ENCODE measurements around the gene ZNF701.
"Not testable (repeated sequence)": the region's sequence is repeated elsewhere in the genome, so short reads cannot be mapped to it uniquely, and the experiment has no call there.

ZNF701 gene

GRCh38 chr19:52570000-52570861, at the start of gene ZNF701:
ZNF701 (plus strand) TSS chr19:52570287; CDS start chr19:52574148, 3,861 bp downstream.
- peak; percentile 84 to 85 for DNase-seq

GRCh38 chr19:52522551-52522950, 47.5 kb upstream of the ZNF701 start:
- DNase-seq = no peak

DNA sequence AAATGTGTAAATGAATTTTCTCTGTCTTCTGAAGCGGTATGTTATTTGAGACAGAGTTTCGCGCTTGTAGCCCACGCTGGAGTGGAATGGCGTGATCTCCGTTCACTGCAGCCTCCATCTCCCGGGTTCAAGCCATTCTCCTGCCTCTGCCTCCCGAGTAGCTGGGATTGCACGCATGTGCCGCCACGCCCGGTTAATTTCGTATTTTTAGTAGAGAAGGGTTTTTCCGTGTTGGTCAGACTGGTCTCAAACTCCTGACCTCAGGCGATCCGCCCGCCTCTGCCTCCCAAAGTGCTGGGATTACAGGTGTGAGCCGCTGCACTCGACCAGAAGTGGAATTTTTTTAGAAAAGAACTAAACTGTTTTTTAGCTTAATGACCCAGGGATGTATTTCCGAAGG, 46.0 kb upstream of the ZNF701 start:
- no peak for DNase-seq

GRCh38 chr19:52527134-52527955, 42.7 kb upstream of the ZNF701 start, which contains the start of gene ZNF808:
ZNF808 (plus strand) TSS chr19:52527668; CDS start chr19:52543285, 15,617 bp downstream.
- DNase-seq = peak; percentile 93

GRCh38 chr19:52527956-52528351, 42.1 kb upstream of the ZNF701 start:
- no peak for DNase-seq

GRCh38 chr19:52532480-52532879, 37.6 kb upstream of the ZNF701 start:
- no peak for DNase-seq

DNA sequence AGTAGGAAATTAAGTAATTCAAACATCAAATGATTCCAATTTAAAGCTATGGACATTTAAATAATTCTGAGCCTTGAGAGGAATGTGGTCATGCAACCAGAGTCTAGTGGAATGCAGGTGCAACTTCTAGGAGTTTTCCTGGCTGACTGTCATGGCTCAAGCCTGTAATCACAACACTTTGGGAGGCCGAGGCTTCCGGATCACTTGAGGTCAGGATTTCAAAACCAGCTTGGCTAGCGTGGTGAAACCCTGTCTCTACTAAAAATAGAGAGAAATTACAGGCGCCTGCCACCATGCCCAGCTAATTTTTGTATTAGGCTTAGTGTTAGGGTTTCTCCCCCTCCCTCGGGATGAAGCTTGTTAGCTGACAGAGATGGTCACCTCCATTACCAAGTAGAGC, 36.2 kb upstream of the ZNF701 start:
- DNase-seq = peak; percentile 63 to 68

- not testable (repeated sequence) for DNase-seq
Observed at GRCh38 chr19:52535385-52535770, 34.7 kb upstream of the ZNF701 start.

GRCh38 chr19:52535771-52536447, 34.2 kb upstream of the ZNF701 start:
- peak; percentile 73 to 75 for DNase-seq

DNA sequence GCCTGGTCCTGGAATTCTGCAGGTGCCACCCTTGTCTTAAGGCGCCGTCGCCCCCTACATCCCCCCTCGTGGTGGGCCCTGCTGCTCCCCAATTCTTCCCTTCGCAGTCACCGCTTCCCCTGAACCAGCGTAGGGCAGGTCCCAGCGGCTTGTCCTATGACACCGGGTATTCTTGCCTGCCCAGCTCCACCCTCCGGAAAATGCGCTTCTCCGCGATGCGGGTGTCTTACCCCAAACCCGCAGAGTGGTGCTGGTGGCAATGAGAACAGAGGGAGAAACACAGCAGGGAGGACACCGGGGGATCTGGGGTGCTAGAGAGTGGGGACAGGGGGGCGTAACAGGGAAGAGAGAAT, 33.7 kb upstream of the ZNF701 start:
- peak; percentile 8 to 48 for DNase-seq

DNA sequence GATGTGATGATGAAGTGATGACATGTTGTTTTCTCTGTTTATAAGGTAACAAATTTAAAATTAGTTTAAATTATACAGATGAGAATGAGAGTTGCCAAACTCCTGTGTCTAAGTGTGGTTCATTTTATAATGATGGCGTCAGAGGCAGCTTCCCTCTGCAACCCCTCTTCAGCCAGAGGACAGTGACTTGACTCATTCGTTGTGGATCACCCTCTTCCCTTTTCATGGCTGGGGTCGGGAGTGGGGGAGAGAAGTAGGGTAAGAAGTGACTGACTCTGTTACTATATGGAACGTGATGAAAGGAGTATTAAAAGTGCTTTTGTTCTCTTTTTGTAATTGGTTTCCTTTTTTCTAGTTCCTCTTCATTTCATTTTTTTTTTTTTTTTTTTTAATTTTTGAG, 31.3 kb upstream of the ZNF701 start:
- peak in 1 of 2 experiments; percentile 9 for DNase-seq

DNA sequence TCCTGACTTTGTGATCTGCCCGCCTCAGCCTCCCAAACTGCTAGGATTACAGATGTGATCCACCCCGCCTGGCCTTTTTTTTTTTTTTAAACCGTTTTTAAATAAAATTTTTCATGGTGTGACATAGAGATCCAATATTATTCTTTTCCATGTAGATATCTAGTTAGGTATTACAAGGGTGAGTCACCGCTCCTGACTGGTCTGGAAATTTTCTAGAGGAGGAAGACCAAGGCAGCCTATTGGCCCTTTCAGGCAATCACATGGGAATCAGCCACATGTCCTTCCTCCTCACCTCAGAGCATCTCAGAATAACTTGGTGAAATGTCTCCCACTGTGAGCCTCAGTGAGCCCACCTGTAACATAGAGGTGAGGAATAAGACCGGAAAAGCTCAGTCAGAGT, 28.9 kb upstream of the ZNF701 start:
- DNase-seq = not testable (repeated sequence)

GRCh38 chr19:52541608-52542007, 28.5 kb upstream of the ZNF701 start:
- no peak for DNase-seq

GRCh38 chr19:52542541-52542940, 27.5 kb upstream of the ZNF701 start:
- not testable (repeated sequence) for DNase-seq

- peak; percentile 63 to 68 for DNase-seq
Observed at GRCh38 chr19:52542984-52543664, 27.0 kb upstream of the ZNF701 start.

DNA sequence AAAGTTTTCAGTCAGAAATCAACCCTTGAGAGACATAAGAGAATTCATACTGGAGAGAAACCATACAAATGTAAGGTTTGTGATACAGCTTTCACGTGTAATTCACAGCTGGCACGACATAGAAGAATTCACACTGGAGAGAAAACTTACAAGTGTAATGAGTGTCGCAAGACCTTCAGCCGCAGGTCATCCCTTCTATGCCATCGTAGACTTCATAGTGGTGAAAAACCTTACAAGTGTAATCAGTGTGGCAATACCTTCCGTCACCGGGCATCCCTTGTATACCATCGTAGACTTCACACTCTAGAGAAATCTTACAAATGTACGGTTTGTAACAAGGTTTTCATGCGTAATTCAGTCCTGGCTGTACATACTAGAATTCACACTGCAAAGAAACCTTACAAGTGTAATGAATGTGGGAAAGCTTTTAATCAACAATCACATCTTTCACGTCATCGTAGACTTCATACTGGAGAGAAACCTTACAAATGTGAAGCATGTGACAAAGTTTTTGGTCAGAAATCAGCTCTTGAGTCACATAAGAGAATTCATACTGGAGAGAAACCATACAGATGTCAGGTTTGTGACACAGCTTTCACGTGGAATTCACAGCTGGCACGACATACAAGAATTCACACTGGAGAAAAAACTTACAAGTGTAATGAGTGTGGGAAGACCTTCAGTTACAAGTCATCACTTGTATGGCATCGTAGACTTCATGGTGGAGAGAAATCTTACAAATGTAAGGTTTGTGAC, 15.7 kb upstream of the ZNF701 start:
- DNase-seq = no peak

DNA sequence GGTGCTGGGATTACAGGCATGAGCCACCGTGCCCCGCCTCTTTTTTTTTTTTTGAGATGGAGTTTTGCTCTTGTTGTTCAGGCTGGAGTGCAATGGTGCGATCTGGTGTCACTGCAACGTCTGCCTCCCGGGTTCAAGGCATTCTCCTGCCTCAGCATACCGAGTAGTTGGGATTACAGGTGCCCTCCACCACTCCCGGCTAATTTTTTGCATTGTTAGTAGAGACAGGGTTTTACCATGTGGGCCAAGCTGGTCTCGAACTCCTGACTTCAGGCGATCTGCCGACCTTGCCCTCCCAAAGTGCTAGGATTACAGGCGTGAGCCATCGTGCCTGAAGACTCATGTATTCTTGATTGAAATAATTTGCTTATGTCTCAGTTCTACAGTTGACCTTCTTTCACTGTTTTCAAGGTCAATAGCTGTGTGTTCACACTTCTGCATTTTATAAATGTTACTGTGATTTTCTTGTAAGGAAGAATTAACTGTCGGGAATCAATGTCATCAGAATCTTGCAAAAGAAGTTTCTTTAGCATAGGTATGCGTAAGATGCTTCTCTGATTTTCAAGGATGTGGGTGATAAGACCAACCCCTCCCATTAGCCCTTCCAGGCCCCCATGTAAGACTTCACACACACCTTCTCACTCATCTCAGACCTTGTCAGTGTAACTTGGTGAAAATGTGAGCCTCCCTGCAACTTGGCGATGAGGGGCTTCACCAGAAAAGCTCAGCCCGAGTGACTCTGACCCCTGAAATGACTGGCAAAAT, 12.7 kb upstream of the ZNF701 start:
- DNase-seq = no peak

DNA sequence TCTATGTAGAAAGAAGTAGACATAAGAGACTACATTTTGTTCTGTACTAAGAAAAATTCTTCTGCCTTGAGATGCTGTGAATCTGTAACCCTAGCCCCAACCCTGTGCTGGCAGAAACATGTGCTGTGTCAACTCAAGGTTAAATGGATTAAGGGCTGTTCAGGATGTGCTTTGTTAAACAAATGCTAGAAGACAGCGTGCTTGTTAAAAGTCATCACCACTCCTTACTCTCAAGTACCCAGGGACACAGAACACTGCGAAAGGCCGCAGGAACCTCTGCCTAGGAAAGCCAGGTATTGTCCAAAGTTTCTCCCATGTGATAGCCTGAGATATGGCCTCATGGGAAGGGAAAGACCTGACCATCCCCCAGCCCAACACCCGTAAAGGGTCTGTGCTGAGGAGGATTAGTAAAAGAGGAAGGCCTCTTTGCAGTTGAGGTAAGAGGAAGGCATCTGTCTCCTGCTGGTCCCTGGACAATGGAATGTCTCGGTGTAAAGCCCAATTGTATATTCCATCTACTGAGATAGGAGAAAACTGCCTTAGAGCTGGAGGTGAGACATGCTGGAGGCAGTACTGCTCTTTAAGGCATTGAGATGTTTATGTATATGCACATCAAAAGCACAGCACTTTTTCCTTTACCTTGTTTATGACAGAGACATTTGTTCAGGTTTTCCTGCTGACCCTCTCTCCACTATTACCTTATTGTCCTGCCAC, 11.2 kb upstream of the ZNF701 start:
- not testable (repeated sequence) for DNase-seq

DNA sequence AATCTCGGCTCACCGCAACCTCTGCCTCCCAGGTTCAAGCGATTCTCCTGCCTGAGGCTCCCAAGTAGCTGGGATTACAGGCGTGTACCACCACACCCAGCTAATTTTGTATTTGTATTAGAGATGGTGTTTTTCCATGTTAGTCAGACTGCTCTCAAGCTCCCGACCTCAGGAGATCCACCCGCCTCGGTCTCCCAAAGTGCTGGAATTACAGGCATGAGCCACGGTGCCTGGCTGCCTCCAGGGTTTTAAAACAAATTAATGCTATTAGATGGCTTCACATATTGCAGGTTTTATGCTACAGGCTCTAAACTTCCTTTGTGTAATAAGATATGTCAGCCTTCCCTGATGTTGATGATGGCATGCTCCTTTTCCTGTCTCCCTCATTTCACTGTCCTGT, 8.5 kb upstream of the ZNF701 start:
- not testable (repeated sequence) for DNase-seq

- no peak for DNase-seq
Observed at GRCh38 chr19:52566121-52566520, 4.0 kb upstream of the ZNF701 start.
